ENCODE measurements around the gene NACC2.
A peak's percentile ranks its signal among the peaks of the same experiment; 100 is the strongest.

The NACC2 gene

DNA sequence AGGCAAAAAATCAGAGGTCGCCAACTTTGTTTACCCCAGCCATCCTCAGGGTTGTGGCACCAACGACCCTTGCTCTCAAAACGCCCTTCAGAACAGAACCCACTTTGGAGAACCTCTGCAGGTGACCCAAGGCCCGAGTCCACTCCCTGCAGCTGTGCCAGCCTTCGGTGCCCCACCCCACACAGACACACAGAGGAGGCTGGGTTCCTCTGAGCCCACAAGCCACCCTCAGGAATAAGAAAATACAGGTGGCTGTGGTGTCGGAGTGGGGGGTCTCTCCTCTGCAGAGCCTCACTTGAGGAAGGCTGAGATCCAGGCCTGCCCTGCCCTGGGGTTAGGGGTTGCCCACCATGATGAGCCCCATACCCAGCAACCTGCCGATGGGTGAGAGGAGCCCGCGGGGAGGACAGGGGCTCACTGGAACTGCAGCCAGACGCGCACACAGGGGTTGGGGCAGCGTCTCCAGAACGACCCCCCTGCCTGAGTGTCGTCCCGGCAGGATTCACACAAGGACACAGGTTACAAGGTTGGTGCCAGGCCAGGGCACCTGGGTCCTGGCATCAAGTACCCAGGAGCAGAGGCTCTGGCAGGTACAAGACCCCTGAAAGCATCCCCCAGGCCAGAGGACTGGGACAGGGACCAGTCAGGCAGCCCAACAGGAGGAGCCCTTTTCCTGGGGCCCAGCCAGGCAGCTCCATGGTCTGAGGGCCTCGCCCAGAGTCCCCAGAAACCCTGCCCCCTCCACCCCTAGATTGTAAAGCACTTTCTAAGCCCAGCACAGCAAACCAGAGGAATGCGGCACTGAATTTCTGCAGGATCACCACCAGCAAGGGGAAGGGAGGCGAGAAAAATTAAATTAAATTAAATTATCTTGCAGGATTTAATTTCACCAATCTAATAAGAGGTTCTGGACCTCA lies 40.0 kb downstream of the NACC2 start:
- DNase-seq: peak; percentile 58

DNA sequence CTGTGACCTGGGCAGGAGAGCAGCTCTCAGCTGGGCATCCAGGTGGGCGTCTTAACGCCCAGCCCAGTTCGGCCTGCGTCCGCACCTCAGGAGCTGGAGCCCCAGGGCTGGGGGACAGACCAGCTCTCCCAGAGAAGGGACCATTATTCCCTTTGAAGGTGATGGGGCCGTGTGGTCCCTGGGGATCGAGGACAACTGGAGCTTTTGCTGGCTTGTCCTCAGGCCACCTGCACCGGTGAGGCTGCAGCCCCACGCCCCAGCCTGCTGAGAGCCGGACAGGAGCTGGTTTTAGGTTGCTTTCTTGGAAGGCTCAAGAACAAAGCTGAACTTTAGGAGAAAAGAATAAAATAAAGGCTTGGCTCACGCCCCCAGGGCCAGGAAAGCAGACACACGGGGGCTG lies 40.9 kb downstream of the NACC2 start:
- DNase-seq: no peak

DNA sequence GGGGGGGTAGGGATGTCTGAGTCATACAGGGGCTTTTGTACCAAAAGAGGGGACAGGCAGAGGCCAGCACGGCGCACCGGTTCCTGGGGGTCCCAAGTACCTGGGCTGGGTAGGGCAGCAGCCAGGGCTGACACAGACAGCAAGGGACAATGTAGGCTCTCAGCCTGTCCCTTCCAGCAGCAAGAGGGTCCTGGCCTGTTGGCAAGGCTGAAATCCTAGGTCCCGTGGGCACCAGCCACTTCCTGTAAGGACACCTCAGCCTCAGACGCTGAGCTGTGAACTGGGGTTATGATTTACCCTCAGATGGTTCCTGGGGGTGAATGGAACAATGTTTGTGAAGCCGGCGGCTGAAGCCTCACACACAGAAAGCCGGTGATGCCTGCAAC lies 41.3 kb downstream of the NACC2 start:
- no peak for DNase-seq

DNA sequence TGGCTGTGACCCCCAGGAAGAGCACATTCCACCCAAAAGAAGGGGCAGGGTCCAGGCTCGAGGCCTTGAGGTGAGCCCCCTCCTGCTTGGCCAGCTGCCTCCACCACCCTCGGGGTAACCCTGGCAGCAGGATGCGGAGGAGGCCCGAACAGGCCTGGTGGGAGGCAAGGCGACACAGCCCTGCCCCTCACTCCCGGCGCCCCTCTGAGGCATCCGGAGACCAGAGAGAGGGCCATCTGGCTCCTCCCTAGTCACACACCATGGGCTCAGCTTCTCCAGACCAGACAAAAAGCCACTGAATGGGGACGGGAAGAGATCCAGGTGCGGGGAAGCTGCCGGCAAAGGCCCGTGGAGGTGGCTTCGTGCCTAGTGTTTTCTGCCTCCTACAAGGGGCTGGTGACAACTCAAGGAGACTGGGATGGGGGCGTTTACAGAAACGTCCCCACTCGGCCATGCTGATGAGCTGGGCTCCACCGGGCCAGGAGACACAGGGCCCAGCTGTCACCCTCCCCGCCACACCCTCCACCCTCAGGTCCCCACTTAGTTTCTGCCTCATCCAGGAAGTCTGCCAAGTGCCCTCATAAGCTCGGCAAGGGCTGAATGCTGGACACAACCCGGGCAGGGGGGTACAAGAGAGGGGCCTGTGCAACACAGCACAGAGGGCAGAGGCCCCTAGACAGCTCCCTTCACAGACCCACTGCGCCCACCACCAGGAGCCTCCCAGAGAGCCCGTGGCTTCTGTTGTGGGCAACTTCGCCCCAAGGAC lies 41.9 kb downstream of the NACC2 start:
- DNase-seq: no peak

DNA sequence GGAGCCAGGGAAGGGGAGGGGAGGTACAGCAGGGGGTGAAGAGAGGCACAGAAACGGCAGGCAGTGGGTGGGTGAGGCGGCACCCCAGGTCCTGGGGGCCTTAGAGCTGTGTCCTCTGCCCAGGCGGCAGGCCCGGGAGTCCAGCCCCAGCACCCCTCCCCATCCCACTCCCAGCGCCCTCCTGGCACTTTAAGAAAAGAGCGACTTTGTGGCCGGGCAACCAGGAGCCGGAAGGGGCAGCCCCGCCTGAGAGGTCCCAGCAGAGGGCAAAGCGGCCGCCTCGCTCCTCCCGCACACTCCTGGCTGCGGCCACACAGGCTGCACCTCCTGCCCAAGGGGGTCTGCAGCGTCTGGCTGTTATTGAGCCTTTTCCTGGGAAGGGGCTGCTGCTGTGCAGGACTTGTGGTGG lies 42.6 kb downstream of the NACC2 start:
- DNase-seq: no peak

DNA sequence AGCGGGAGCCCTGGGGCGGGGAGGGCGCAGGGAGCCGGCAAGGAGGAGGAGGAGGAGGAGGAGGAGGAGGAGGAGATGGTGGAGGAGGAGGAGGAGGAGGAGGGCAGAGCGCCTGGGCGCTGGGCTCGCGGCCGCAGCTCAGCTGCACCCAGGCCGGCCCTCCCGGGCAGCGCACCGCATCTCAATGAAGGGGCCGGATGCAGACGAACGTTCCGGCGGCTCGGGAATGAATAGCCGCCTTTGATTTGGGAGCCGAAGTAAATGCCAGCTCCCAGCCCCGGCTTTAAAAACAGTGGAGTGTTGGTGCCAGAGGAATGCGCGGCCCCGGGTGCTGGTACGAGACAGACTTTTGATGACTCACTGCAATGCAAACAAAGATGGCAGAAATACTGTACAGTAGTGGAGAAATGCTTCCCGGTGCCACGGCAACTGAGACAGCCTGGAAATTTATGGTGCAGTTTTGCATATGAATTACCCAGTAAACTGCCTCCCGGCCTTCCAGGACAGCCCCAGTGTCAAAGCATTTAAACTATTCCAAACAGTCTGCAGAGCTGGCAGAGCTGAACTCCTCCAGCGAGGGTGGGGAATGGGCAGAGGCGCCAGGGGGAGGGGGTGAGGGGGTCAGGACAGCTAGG lies 43.1 kb downstream of the NACC2 start:
- DNase-seq: peak; percentile 77

DNA sequence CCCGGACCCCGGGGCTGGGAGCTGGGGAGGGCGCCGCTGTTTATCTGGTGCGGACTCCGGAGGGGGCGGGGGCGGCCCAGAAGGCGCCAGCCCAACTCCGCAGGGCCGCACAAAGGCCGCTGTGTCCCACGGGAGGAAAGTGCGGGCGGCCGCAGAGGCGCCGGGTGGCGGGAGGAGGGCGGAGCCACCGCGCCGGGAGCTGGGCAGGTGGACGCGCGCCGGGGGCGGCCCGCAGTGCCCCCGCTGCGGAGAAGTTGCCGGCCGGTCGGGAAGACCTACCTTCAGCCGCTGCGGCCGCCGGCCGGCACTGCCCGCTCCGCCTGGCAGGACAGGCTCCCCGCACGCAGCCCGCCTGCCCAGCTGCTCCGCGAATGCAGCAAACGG lies 43.6 kb downstream of the NACC2 start:
- peak; percentile 42 for DNase-seq

DNA sequence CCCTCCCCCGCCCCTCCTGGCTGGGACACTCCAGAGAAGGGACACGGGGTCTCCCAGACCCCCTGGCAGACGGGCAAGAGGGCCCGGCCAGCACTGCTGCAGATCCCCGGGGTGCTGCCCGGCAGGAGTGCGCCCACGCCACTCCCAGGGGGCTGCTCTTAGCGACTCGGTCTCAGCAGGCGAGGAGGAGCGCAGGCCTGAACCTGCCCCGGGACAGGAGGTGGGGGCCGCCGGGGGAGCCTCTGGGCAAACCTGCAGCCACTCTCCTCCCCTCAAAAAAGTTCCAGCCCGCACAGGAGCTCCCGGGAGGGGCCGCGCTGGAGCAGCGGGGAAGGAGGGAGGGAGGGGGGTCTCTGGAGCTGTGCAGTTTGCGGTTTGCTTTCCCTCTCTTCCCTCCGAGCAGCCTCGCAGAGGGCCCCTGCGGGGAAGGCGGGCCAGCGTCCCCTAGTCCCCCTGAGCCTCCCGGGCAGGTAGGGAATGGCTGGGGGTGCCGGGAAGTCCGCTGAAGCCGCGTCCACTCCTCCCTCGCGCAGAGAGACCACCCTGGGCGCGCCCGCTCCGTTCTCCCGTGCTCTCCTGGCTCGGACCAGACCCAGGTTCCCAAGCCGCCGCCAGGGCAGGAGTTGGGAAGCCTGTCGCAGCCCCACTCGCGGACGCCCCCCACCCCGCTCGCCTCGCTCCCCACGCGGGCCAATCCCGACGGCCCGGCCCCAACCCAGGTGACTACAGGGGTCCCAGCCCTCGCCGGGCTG lies 44.2 kb downstream of the NACC2 start:
- DNase-seq: no peak

DNA sequence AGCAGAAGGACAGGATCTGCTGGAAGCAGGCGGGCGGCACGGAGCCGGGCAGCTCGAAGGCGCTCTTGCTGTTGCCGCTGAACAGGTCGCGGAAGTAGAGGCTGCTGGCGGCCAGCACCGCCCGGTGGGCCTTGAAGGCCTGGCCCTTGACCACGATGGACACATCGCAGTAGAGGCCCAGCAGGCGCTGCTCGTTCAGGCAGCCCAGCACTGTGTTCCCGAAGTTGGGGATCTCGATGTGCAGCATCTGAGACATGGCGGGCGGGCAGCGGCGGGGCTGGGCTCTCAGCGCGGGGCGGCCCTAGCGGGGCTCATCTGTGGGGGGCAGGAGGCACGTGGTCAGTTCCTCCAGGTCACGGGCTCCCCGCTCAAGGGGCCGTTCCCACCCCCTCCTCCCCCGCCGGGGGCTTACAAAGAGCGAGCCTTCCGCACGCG lies 44.8 kb downstream of the NACC2 start:
- no peak for DNase-seq

DNA sequence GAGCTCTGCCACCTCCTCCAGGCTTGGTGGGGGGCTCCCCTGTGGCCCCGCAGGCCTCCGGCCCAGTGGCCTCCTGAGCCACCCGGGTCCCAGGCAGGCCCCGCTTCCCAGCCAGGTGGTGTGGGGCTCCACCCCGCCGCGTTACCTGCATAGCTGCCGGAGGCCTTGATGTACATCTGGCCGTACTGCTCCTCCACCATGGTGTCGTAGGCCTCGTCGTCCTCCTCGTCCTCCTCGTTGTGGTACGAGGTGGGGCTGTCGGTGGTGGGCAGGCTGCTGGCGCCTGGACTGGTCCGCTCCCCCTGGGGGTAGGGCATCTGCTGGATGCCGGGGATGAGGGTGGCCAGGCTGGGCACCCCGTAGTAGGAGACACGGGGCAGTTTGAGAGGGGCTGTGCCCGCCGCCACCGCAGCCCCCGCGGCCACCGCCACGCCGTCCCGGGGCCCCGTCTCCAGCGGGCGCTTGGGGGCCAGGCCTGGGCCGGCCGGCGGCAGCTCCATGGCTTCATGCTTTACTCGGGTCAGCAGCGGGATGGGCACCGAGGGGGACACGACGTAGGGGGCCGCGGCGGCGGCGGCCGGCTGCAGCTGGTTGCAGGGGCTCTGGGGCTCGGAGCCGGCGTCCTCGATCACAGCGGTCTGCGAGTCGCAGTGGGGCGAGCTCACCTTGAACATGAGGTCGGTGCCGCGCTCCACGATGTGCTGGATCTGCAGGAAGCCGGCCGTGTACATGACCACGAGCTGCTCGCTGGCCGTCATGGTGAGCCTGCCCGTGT lies 45.4 kb downstream of the NACC2 start:
- no peak for DNase-seq

DNA sequence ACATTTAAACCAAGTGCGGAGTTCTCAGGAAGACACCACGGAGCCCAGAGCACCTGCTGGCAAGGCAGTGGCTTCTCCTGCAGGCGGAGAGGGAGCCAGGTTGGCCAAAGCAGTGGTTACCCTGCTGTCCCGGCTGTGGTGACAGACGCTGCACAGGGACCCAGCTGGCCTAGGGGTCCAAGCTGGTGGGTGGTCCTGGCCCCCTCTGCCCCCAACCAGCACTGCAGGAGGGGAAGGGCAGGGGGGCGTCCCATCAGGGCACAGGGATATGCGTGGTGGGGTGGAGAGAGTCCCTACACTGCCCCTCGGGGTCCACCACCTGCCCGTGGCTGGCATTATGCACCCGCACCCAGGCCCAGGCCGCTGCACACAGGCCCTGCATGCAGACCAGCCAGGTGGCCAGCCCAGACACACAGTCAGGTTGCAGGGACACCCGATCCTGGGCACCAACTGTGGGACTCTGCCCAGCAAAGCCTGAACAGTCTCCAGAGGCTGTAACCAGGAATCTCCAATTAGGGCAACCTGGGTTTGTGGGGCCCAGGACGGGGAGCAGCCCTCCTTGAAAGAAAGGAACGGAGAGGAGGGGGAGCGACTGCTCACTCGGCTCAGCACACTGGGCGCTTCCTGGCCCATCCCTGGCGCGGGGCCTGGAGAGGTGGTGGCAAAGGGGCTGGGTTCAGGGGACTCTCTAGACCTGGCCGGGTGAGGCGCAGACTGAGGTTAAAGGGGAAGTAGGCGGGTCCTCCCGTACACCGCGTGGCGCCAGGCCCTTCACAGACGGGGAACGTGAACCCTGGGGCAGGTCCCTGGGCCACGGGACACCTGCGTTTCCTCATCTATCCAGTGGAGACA lies 46.3 kb downstream of the NACC2 start:
- DNase-seq: no peak

DNA sequence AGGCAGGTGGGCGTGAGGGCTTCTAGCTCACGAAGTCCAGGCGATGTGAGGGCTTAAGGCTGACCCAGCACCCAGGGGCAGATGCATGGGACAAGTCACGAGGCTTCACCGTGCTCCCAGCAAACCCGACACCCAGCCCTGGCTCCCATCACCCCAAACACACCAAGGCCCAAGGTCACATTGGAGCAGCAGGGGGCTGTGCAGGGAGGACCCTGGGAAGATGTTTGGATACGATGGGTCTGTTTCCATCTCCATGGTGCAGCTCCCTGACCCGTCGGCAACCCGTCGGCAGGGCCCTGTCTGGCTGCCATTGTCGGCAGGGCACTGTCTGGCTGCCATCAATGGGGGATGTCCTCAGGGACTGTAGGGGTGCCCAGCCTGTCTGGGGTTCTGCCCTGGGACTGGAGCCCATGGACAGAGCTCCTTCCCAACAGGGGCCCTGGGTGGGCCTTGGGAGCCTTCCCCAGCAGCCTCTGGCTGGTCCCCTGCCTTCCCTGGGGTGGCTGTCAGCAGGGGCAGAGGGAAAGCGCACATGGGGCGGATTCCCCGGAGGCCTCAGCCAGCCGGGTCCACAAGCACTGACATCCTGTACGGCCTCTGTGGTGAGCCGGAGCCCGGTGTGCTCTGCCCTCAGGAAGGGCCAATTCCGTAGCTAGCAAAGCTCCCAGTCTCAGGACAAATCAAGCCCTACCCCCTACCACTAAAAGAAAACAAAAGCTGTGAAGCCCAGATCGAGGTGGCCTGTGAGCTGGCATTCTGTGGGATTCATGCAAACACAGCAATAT lies 47.1 kb downstream of the NACC2 start:
- DNase-seq: no peak

DNA sequence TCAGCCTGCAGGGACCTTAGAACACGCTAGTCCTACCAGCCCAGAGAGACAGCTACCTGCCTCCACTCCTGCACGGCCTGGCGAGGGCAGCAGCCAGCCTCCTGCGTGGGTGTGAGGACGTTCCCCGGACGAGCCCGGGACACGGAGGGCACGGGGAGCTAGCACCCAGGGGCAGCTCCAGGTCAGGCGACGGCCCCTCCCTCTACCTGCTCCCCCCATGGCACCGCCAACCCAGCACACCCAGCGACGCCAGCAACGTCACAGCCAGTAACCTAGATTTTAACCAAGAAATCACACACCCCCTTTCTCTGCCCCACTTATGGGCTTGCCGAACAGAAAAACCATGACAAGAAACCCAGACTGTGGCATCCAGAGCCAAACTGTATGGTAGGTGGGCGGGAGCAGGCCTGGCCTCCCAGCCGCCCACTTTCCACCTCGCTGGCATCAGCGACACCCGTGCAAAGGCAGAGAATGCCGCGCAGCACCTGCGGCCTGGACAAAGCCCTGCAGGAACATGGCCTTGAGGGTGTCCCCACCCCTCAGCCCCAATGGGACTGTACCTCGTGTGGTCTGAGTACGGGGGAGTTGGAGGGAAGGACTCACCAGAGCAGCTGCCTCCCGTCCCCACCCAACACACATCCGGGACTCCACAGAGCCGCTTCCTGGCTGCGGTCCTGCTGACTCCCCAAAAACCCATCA lies 47.9 kb downstream of the NACC2 start:
- DNase-seq: no peak

DNA sequence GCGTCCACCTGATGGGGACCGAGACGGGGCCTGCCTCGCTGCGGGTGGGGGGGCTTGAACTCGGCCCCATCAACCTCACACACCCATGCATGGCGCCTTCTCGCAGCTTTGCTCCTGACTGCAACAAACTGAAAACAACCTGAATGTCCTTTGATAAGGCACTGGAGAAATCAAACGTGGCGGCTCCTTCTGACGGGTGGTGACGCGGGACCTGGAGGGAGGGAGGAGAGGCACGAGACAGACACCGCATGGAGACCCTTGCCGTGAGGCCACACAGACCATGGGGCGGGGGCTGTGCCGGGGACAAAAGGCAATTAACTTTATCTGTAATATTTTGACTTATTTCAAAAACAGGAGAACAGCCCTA lies 48.6 kb downstream of the NACC2 start:
- no peak for DNase-seq

DNA sequence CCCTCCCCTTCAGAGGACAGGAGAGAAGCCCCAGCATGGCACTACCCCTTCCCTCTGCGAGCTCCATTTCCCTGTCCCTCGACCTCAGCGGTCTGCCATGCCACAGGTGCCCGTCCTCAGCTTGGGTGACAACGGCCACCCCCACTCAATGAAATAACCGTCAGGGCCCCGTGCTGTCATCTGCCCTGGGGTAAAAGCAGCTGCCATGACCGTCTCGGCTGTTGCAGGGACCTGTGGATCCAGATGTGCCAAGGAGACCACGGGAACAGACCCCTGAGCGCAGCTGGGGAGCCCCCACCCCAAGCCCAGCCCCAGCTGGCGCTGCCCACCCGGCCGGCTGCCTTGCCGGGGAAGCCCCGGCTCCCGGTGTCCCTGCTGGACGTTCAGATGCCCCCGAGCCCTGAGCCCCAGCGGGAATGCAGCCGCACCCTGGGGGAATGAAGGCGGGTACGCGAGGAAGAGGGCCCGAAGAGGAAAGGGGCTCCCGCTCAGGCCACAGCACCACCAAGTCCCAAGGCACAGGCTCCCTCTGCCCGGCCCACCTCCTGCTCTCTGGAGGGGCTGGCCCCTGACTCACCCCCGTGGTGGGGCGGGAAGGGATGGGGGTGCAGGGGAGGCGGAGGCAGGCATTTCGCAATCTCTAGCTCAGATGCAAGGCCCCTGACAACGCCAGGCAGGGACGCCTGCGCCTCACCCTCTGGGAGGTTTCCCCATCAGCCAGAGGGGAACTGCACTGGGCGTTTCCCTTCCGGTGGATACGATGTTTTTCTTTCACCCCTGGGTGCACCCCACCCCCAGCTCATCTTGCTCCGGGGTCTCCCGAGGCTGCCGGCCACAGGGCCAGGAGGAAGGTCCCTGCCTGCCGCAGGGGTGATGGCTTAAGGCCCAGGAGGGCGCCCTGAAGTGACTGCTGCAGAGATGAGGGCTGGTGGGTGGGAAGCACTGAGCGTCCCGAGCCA lies 49.2 kb downstream of the NACC2 start:
- peak; percentile 56 for DNase-seq

DNA sequence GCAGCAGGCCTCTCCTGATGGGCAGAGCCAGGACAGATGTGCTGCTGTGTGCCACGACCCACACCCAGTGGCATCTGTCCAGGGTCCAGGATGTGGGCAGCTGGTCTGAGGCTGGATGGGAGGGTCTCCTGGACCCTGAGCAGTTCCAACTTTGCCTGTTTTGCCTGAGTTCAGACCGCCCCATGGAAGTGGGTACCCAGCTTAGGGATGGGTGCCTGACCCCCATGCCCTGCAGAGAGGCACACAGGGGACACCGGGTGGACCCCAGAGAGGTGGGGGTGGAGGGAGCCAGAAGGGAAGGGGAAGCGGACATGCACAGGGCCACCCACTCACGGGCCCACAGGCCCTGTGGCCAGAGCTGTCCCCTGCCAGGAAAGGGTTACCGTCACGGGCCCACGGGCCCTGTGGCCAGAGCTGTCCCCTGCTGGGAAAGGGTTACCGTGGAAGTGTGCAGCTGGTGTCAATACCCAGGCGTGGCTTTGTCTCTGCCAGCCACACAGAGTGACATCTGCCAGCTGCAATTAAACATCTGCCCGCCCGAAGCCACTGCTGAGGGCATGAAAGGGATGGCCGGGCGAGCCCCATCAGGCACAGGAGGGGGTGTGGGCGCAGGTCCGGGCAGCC lies 50.0 kb downstream of the NACC2 start:
- DNase-seq: no peak

DNA sequence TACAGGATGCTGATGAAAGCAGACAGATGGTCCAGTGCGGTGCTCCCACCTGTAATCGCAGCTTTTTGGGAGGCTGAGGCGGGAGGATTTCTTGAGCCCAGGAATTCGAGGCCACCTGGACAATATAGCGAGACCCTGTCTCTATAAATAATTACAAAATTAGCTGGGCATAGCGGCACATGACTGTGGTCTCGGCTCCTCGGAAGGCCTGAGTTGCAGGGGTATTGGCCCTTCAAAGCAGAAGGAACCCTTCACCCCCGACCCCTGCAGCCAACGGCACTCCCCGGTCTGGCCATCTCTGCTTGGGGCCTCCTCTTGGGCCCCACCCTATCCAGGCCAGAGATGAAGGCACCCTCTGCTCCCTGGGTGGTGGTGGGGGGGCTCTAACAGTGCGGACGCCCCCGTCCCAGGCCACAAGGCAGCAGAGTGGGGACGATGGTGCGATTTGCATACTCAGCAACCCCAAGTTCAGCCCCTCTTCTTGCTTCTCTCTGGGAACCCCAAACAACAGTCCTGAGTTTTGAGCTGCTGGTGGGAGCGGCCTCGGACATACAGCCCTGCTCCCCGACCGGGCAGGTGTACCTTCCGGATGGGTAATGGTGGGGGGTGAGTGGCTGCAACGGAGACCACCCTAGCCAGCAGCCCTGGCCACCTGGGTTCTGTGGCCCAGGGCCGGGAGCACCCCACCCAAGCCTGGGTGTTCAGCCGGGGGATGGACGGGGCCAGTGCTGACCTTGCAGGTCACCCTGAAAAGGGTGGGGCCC lies 50.7 kb downstream of the NACC2 start:
- no peak for DNase-seq

All from hematopoietic multipotent progenitor cell treated with erythropoietin and hydrocortisone succinate and interleukin-3 and kit ligand, for 6 days (in vitro differentiated cells).